Measurements from ENCODE around the gene ACVR2A.

Gene ACVR2A

DNA sequence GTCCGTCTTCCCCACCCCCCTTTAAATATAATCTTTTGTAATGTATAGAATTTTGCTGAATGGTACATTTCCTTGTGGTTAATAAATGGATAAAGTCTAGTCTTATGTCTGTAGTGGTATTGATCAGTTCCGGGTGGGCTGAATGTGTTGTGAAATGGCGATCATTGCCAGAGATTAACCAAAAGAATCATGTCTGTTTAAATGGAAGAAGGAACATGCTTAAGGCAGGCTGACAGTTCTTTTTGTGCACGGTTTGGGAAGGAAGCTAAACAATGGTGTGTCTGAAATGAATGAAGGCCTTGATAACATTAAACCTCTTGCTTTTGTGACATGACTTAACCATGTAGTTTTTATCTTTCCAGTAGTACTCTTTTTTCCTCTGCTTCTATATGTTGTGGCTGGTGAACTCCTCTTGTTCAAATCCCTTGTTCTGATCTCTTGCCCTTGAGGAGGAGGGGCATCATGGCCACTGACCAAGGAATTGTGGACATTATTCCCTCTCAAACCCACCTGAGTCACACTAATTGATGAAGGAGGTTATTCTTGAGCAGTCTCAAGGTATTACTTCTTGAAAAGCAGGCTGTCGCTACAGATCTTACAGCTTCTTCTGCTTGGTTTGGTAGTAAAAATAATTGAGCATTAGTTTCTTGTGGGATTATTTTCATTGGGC lies 1.7 kb downstream of the ACVR2A start:
- TF ChIP-seq REST (IDR thresholded peaks at IDR 0.05; ENCODE audit: insufficient read depth in 1 of 2, low read depth in 2 of 2, low read length in 2 of 2) (no peak), FOXP2 (optimal IDR thresholded peaks at IDR 0.05; ENCODE audit: borderline replicate concordance, extremely low read depth, extremely low read length, insufficient read depth) (no peak), TAF1 (IDR thresholded peaks at IDR 0.05; ENCODE audit: borderline replicate concordance, insufficient read depth, low read length) (no peak), SIN3A (IDR thresholded peaks at IDR 0.05; ENCODE audit: borderline replicate concordance, insufficient read depth, low read length) (no peak), POLR2AphosphoS5 (IDR thresholded peaks at IDR 0.05; ENCODE audit: low read depth, low read length) (no peak)

GRCh38 chr2:147847746-147848391 lies 3.0 kb downstream of the ACVR2A start:
- TF ChIP-seq POLR2AphosphoS5 (IDR thresholded peaks at IDR 0.05; ENCODE audit: low read depth, low read length): no peak
- no peak for TF ChIP-seq TAF1 (IDR thresholded peaks at IDR 0.05; ENCODE audit: borderline replicate concordance, insufficient read depth, low read length)
- no peak for TF ChIP-seq SIN3A (IDR thresholded peaks at IDR 0.05; ENCODE audit: borderline replicate concordance, insufficient read depth, low read length)
- TF ChIP-seq FOXP2 (optimal IDR thresholded peaks at IDR 0.05; ENCODE audit: borderline replicate concordance, extremely low read depth, extremely low read length, insufficient read depth): no peak
- no peak for TF ChIP-seq REST (IDR thresholded peaks at IDR 0.05; ENCODE audit: insufficient read depth in 1 of 2, low read depth in 2 of 2, low read length in 2 of 2)

- TF ChIP-seq POLR2AphosphoS5 (IDR thresholded peaks at IDR 0.05; ENCODE audit: low read depth, low read length): no peak
- no peak for TF ChIP-seq FOXP2 (optimal IDR thresholded peaks at IDR 0.05; ENCODE audit: borderline replicate concordance, extremely low read depth, extremely low read length, insufficient read depth)
- TF ChIP-seq SIN3A (IDR thresholded peaks at IDR 0.05; ENCODE audit: borderline replicate concordance, insufficient read depth, low read length): no peak
- TF ChIP-seq REST (IDR thresholded peaks at IDR 0.05; ENCODE audit: insufficient read depth in 1 of 2, low read depth in 2 of 2, low read length in 2 of 2): no peak
- no peak for TF ChIP-seq TAF1 (IDR thresholded peaks at IDR 0.05; ENCODE audit: borderline replicate concordance, insufficient read depth, low read length)
These were observed 6.0 kb downstream of the ACVR2A start for GRCh38 chr2:147850838-147851237.

DNA sequence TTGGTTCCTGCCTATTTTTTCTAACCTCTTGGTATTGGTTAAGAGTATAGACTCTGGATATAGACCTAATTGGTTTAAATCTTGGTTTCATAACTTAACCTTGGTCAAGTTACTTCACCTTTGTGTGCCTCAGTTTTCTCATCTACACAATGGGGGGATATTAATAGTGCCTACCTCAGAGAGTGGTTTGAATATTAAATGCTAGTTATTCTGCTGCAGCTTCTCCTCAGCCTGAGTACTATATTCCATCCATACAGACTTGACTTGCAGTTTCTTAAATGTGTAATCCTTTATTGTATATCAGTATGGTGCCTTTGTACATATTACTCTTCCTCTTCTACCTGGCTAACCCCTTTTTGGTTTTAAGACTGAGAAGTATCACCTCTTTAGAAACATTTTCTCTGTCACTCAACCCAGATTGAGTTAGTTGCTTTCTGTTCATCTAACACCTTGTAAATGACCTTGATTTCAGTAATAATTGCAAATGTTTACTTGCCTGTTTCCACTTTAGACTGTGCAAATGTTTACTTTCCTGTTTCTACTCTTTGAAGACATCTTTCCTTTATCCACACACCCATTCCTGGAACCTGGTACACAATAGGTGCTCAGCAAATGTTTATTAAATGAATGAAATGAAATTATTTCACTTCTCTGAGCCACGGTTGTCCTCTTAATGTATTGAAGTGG lies 6.6 kb downstream of the ACVR2A start:
- TF ChIP-seq REST (IDR thresholded peaks at IDR 0.05; ENCODE audit: insufficient read depth in 1 of 2, low read depth in 2 of 2, low read length in 2 of 2) (no peak), SIN3A (IDR thresholded peaks at IDR 0.05; ENCODE audit: borderline replicate concordance, insufficient read depth, low read length) (no peak), FOXP2 (optimal IDR thresholded peaks at IDR 0.05; ENCODE audit: borderline replicate concordance, extremely low read depth, extremely low read length, insufficient read depth) (no peak), TAF1 (IDR thresholded peaks at IDR 0.05; ENCODE audit: borderline replicate concordance, insufficient read depth, low read length) (no peak), POLR2AphosphoS5 (IDR thresholded peaks at IDR 0.05; ENCODE audit: low read depth, low read length) (no peak)

Measured in PFSK-1 (cell line).